Stimulated activated CD8-positive, alpha-beta memory T cell treated with anti-CD3 and anti-CD28 coated beads, Interleukin-4, amount 100 ng/mL, for 4 hours (primary cell): Measurements from ENCODE around the gene MTHFD1L.
"Not testable (repeated sequence)": the region's sequence is repeated elsewhere in the genome, so short reads cannot be mapped to it uniquely, and the experiment has no call there.

Source experiments
- DNase-seq, 2 donors: peaks; one replicate each; pipeline ENCODE4 v3.0.0-alpha.2; 2020; ENCODE audit warnings: low read depth in 2 of 2, low spot score in 1 of 2

Gene MTHFD1L

DNA sequence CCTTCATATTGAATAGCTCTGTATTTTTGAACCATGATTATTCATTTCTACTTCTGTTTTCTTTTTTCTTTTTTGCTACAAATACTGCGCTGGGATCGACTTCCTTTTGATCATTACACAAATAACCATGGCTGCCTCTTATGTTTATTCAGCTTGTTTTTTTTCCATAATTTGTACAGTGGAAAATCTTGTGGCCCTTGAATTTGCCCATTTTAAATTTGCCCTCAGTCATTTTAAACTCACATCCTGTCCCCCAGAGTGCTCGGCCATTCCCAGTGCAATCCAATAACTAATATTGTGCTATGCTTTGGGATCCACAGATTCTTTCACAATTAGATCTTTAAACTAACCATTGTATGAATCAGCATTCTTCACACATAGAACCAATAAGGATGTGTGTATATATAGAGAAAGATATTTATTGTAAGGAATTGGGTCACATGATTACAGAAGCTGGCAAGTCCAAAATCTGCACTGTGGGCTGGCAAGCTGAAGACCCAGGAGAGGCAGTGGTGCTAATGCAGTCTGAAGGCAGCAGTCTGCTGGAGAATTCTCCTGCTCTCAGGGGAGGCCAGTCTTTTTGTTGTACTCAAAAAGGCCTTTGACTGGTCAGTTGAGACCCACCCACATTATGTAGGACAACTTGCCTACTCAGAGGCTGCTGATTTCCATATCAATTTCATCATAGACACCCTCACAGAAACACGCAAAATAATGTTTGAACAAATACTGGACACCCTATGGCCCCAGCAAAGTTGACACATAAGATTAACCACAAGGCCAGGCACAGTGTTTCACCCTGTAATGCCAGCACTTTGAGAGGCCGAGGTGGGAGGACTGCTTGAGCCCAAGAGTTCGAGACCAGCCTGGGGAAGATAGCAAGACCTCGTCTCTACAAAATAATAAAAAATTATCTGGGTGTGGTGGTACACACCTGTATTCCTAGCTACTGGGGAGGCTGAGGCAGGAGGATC, 147.1 kb downstream of the MTHFD1L start:
- DNase-seq = no peak

DNA sequence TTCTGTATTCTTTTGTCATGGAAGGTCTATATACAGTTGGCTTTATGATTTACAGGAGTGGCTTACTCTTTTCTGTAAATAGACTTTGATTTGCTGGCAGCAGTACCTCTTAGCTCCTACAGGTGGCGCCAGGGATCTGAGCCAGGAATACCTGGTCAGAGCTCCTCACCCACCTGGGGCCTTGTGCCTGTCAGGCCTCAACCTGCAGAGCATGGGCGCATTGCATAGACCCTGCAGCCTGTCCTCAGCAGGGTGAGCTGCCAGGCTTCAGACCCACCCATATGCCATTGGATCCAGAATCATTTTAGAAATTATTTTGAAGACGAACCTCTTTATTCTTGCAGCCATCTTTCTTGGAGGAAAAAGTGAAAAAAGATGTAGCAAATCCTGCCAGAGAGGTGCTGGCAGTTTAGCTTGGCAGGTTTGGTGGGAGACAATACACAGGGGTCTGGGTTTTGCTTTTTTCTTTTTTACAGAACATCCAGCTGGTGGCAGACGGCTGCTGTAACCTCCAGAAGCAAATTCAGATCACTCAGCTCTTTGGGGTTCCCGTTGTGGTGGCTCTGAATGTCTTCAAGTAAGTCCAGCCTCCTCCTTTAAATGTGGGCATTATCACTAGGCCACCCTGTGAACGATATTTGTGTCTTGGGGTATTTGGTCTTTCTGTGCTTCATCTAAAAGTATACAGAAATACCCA, 149.1 kb downstream of the MTHFD1L start:
- DNase-seq = peak; percentile 19

DNA sequence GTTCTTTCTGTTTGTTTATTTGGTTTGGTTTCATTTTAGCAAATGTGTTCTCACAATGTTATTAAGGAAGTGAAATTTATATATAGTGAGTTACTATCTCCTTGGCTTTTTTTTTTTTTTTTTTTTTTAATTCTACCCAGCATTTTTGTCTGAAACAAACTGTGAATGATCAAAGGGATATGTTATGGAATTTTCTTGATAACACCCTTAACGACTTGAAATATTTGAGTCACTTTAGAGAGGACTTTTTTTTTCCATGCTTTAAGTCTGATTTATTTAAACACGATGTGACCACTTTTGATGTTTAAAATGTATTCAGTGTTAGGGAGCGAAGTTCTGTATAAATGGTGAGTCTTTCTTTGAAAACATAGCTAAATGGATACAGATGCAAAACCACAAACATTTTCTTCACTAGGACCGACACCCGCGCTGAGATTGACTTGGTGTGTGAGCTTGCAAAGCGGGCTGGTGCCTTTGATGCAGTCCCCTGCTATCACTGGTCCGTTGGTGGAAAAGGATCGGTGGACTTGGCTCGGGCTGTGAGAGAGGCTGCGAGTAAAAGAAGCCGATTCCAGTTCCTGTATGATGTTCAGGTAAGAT, 149.7 kb downstream of the MTHFD1L start:
- no peak for DNase-seq

DNA sequence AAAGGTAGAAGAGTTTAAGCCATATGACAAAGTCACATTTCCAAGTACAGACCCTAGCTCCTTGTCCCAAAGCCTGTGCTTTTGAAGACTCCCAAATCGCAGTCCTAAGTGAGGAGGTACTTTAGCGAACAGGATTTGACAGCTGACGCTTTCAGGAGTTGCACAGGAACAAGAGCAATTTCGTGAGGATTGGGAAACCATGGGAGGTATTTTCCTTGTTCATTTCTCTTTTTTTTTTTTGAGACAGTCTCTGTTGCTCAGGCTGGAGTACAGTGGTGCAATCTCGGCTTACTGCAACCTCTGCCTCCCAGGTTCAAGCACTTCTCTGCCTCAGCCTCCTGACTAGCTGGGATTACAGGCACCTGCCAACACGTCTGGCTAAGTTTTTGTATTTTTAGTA, 150.6 kb downstream of the MTHFD1L start:
- no peak for DNase-seq

DNA sequence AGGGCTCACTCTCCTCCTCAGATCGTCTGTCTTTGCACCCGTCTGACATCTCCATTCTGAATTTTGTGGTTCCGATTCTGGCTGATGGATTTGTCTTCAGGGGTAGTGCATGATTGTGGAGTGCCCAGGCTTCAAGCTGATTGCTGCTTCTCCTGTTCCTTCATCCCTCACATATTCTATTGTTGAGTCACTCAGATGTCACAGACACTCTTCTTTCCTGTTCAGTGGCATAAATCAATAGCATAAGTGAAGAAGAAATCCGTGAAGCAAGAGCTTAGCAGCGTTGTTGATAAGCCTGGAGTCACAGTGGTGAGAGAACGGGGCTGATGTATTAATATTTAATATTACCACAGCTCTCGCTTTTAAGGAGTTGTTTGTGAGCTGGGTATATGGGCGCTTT, 152.5 kb downstream of the MTHFD1L start:
- no peak for DNase-seq

DNA sequence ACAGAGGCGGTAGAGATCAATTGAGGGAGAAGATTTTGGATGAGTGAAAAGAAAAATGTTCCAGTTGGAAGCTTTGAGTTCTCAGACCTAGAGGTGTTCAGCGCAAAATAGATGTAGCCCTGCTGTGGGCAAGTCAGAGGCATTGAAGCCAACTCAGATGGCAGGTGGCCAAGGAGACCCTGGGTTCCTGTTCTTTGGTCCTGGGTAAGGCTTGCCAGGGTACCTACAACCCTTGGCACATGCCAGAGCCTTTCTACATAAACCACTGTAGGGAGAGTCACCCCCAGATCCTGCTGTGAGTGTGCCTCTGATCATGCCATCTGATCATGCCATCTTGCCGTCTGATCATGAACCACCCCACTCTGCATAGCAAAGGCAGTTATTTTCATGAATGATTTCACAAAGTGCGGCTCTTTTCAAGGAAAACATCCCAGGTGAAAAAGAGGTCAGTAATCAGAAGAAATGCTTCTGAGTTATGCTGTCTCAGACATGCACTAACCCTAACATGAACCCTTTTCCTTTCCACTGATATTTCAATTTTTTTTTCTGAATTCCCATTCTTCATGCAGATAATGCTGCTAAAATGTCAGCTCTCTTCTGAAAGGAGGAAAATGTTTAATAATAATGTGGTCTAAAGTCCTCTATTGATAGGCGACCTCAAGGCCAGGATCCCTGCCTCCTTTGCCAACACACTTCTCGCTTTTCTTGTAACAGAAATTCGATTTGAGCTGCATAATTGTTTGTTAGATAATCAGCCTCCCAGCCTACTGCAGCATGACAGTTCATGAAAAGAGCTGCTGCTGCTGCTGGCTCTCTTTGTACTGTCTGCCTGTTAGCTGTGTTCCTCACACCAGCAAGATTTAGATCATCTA, 153.6 kb downstream of the MTHFD1L start:
- DNase-seq = no peak

DNA sequence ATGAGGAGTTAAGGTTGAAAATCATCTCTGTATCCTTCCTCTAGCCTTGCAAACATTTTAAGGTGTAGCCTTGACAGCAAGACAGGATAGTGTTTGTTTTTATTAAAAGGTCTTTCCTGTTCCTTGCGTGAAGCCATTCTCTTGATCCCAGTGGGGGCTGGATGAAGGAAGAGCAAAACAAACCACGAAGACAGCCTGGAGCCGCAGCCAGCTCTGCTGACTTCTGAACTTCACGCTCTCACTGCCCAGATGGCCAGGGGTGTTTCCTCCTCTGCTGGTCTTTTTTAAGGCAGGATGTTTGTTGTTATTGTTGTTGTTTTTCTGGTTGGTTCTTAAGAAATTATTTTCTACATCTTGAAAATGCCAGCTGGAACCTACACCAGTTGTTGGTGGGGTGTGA, 156.4 kb downstream of the MTHFD1L start:
- no peak for DNase-seq

DNA sequence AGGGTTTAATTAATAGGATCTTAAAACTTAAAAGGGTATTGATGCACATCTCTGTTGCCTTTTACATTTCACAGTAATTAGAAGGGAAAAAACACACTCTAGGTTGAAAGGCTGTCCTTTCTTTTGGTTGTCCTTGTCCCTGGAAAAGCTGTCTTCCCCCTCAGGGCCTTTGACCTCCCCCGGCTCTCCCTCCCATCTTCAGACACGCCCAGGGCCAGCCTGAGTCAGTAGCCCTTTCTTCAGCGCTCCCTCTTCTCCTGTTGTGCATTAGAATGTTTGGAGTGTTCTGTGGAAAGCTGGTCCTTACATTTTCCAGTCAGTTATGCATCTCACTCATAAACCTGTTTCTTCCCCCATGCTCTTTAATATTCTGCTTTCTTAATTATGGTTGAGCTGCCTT, 157.0 kb downstream of the MTHFD1L start:
- no peak for DNase-seq

DNA sequence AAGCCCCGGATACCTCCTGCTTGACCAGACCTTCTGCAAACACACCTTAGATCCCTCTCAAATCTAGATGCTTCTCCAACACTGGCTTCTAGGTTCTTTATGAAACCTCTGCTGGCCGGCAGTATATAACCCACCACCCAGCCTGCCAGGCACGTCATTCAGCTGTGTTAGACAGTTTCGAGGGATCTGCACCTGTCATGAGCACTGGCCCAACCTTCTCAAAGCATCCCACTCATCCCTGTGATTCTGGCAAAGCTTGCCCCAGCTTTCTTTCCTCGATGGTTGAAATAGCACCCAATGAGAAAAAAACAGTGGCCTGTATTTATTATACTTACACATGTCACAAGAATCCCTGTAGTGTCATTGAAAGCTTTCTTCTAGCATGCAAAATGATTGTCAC, 157.8 kb downstream of the MTHFD1L start:
- no peak for DNase-seq

DNA sequence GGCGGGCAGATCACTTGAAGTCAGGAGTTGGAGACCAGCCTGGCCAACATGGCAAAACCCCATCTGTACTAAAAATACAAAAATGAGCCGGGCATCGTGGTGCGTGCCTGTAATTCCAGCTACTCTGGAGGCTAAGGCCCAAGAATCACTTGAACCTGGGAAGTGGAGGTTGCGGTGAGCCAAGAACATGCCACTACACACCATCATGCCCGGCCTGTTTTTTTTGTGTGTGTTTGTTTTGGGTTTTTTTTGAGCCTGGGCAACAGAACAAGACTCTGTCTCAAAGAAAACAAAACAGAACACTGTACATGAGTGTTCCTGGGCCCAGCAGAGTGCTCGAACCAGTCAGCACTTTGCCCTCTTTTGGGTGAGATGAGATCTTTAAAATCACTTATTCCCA, 159.1 kb downstream of the MTHFD1L start:
- DNase-seq = no peak

DNA sequence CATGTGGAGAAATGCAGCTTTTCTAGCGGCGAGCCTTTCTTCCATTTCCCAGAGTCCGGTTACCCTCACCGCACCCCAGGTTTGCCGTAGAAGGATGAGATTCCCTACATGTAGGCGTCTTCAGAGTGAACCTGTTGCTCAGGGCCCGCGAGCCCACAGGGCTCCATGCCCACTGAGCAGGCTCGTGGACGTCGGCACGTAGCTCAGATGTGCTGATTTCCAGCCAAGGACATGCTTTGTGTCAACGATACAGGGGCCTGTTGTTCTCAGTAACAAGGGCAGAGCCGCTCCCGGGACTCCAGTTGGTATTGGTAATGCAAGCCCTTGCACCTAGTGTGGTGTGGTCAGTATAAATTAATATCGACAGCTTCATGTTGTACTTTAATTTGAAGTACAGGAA, 159.6 kb downstream of the MTHFD1L start:
- no peak for DNase-seq

DNA sequence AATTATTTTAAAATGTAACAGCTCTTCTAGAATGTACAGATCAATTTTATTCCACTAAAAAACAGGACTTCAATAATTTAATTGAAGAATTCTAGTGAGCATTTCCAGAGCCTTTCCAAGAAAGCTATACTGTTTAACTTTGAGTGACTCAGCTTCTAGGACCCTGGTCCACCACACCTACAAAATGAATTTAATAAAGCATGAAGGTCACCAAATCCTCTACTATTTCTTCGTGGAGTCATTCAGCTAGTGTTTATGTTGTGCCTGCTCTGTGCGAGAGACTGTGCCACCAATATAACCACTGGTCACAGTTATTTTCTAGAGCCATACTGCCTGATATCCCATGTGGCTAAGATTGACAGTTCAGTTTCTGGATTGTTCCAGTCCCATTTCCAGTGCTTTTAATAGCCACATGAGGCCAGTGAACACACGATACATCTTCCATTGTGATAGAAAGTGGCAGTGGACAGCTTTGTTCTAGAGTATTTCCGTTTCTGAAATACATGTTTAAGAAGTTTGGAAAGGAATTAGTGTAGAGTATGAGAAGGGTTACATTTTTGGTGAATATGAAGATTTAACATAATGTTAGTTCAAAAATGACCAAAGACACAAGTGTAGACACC, 160.7 kb downstream of the MTHFD1L start:
- DNase-seq = no peak

DNA sequence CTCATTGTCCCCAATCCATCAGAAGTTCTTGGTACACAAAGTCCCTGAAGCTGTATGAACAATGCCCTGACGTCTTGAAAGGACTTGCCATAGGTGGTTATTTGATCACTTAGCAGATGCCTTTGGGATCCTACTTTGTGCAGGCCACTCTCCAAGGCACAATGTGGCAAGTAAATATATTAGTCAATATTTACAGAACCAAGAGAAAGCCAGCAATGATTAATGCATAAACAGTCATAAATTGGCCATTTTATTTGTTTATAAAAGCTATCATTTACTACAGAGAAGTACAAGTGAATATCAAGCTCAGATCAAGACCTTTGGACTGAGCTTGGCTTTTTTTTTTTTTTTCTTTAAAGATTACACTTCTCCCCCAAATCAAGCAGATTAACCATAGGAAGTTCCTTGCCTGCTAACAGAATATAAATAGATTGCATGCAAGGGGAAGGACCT, 161.8 kb downstream of the MTHFD1L start:
- no peak for DNase-seq

DNA sequence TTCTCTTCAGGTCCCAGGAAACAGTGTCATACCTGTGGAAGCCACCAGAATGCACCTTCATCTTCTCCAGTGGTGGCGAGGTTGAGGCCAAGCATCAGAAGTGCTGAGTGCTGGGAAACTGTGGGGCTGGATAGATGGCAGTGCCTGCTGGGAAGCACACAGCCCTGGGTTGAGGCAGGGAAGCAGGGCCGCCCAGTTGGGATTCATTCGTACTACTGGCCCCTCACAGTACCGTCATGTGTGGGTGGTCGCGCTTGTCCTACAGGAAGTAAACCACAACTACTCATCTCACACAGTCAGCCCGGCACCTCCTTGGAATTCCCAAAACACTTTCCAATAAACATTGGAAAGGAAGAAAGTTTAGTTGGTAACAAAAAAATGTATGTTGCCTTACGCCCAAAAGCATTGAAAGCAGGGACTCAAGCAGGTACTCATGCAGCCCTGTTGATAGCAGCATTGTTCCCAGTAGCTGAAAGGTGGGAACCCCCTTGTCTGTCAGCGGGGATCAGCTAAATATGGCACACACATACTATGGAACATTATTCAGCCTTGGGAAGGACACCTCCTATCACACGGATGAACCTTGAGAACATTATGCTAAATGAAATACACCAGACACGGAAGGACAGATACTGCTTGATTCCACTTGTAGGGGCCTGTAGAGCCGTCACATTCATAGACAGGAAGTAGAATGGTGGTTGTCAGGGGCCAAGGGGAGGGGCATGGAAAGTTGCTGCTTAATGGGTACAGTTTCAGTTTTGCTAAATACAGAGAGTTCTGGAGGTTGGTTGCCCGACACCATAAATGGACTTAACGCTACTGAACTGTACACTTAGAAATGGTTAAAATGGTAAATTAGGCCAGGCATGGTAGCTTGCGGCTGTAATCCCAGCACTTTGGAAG, 162.7 kb downstream of the MTHFD1L start:
- no peak for DNase-seq

DNA sequence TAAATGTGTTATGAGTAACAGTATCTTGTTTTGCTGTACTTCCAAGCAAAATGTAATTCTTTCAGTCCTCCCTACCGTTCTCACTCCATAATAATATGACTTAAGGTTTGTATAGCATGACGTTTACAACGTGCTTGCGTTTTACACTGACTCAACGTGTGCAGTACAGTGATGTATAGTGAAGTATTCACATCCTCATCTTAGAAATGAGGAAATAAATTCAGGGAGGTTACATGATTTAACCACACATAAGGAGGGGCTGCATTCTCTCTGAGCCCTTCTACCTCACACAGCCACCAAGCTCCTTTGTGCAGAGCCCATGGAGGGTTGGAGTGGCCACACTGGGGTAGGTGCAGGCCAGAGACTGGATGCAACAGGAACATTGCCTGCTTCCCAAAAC, 164.5 kb downstream of the MTHFD1L start:
- no peak for DNase-seq

DNA sequence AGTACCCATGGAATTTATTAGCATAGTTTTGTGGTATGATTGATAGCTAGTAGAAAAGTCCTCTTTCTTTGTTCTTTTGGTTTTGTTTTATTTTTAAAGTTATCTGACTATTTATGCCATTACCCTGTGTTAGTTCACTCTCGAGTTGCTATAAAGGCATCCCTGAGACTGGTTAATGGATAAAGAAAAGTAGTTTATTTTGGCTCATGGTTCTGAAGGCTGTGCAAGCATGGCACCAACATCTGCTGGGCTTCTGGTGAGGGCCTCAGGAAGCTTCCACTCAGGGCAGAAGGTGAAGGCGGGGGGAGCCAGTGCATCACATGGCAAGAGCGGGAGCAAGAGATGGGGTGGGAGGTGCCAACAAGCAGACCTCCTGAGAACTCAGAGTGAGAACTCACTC, 166.5 kb downstream of the MTHFD1L start:
- DNase-seq = no peak

DNA sequence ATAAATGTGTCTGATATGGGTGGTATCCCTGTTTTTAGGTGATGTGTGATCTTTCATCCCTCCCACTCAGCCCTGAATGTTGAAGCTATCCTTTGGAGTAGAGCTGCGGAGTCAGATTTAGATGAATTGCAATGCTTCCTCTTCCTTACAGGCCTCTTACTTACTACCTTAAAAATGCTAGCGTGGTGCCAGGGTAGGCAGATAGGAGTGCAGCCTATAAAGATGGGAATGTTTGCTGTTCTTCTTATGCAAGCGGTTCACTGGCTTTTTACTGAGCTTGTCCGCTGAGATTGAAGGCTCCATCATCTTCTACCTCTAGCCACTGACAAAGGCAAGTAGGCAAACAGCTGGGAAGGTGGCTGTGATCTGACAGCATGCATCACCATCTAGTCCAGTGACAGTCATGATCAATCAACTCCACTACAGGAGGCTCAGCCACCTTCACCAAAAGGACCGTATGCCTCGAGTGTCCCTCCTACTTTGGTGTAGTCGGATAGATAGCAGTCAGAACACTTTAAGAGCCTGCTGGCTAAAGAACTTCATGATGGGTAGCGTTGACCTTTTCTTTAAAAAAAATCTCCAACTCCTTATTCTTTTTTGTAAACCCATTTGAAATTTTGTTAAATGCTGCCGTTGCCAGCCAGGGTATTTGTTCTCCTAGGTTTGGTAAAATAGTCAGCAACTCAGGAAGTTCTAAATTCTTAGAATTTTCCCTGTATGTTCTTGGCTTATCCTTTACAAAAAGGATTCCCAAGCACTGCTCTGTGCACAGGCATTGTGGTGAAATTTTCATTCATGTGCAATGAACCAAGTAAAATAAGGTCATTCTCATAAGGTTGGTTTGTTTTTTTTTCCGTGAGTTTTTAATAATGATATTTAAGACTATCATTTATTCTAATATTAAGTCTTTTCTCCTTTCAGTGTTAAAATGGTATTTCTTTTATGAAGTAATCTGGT, 169.6 kb downstream of the MTHFD1L start:
- DNase-seq = no peak

DNA sequence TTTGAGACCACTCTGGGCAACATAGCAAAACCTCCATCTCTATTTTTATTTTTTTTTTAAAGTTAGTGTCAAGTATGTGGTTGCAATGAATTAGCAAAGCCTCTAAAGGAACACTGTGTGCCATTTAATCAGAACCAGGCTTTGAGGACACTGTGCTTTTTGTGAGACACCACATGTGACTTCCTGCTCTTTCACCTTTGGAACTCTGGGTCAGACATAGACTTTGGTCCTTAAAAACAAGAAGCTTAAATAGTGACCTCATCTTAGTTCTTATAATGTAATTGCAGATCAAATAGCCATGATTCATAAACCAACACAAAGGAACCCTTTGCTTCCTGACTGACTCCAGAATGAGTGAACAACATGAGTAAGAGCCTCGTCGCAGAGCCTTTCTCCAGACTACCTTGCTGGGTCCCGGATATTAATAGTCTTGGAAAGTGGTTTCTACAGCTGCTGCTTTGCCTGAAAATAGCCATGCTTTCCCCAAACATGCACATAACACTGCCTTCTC, 170.8 kb downstream of the MTHFD1L start:
- not testable (repeated sequence) for DNase-seq
